GM12878 (cell line): ENCODE measurements around the gene RNASEL. TPM values are rescaled to one million over a fixed set of nuclear protein-coding genes. Genes with fewer than 3 reads are reported as not detected.

ENCODE experiments used
- ATAC-seq: fragments of 200-7000 bp; cut with Tn5 transposase; 3 replicates; pipeline ENCODE4 v1.9.1; 2020; ENCODE audit warnings: mild to moderate bottlenecking, moderate library complexity
- BruUV-seq: library from RNA; stranded (reverse); fragments of 400-500 nt; replicated peaks from 2 replicates; lab custom pipeline; 2021; lab: Mats Ljungman, UMichigan
- CTCF ChIA-PET: fragments of 300-600 bp; sonication (Branson Sonifier 250); formaldehyde crosslinking; extraction: SDS; loops from one replicate; lab custom pipeline; 2021; ENCODE audit warnings: inconsistent platforms; lab: Yijun Ruan, JAX
- POLR2A ChIA-PET: fragments of 350-600 bp; formaldehyde crosslinking; extraction: SDS; loops from one replicate; lab custom pipeline; 2021; ENCODE audit warnings: inconsistent platforms; lab: Charles Lee
- RAD21 ChIA-PET: fragments of 300-600 bp; sonication (Branson Sonifier 250); formaldehyde crosslinking; loops from one replicate; lab custom pipeline; 2023; ENCODE audit warnings: antibody characterized with exemption; ENCODE audit not compliant: unreplicated experiment; lab: Charles Lee
- SMC1A ChIA-PET: fragments of 300-600 bp; sonication (Branson Sonifier 250); formaldehyde crosslinking; loops from one replicate; lab custom pipeline; 2023; ENCODE audit not compliant: unreplicated experiment, uncharacterized antibody; lab: Charles Lee
- DNase-seq: peaks from one replicate; pipeline ENCODE4 v3.0.0-alpha.2; 2011; ENCODE audit warnings: low read depth, low spot score
- FAIRE-seq: peaks from 3 replicates; lab custom pipeline; 2011; peaks lifted over from hg19 to GRCh38; lab: Jason Lieb, UNC
- H2AFZ ChIP-seq: 2 replicates; pipeline ENCODE4 v1.6.0; 2011; ENCODE audit warnings: low read depth, low read length, control low read depth; ENCODE audit not compliant: control insufficient read depth
- H3K27ac ChIP-seq: 2 replicates; pipeline ENCODE4 v1.5.1; 2011; ENCODE audit warnings: control low read depth; ENCODE audit not compliant: control insufficient read depth, insufficient read depth
- H3K27me3 ChIP-seq, 2 experiments: replicated peaks in 1 of 2; 2 replicates each; pipeline versions ENCODE4 v1.6.0 to v1.6.1; 2011; ENCODE audit warnings: low read length in 1 of 2; ENCODE audit not compliant: control insufficient read depth in 2 of 2, insufficient read depth in 2 of 2
- H3K36me3 ChIP-seq, 2 experiments: 2 replicates each; pipeline ENCODE4 v1.5.1; 2011; ENCODE audit warnings: low read length in 1 of 2; ENCODE audit not compliant: control insufficient read depth in 2 of 2, insufficient read depth in 2 of 2
- H3K4me1 ChIP-seq: 2 replicates; pipeline ENCODE4 v1.6.1; 2011; ENCODE audit warnings: mild to moderate bottlenecking, low read length, moderate library complexity, mixed read lengths; ENCODE audit not compliant: control insufficient read depth, insufficient read depth
- H3K4me2 ChIP-seq: 2 replicates; pipeline ENCODE4 v1.6.0; 2011; ENCODE audit warnings: control low read depth; ENCODE audit not compliant: control insufficient read depth, insufficient read depth
- H3K4me3 ChIP-seq: fragments of 200-600 bp; sonication (generic); 2 replicates; pipeline ENCODE4 v1.5.1; 2016
- H3K79me2 ChIP-seq: 2 replicates; pipeline ENCODE4 v1.6.0; 2011; ENCODE audit warnings: low read length; ENCODE audit not compliant: control insufficient read depth, insufficient read depth
- H3K9ac ChIP-seq: 2 replicates; pipeline ENCODE4 v1.8.0; 2011; ENCODE audit warnings: low read length, control low read depth, mixed read lengths; ENCODE audit not compliant: control insufficient read depth, insufficient read depth
- H3K9me3 ChIP-seq: replicated peaks from 3 replicates; pipeline ENCODE4 v1.5.1; 2011; ENCODE audit warnings: mild to moderate bottlenecking, low read length; ENCODE audit not compliant: control insufficient read depth, insufficient read depth
- H4K20me1 ChIP-seq: 2 replicates; pipeline ENCODE4 v1.6.0; 2011; ENCODE audit not compliant: control insufficient read depth, insufficient read depth
- IKZF2 ChIP-seq, 2 experiments: fragments of 450-650 bp; IDR thresholded peaks; 2 replicates each; pipeline ENCODE4 v1.6.1; 2017; ENCODE audit warnings: mild to moderate bottlenecking in 2 of 2, moderate library complexity in 2 of 2
- NR2C1 ChIP-seq: fragments of 450-650 bp; IDR thresholded peaks from 2 replicates; pipeline ENCODE4 v1.6.1; 2017; ENCODE audit warnings: antibody characterized with exemption, mild to moderate bottlenecking, moderate library complexity
- RAD21 ChIP-seq: IDR thresholded peaks from 2 replicates; pipeline ENCODE4 v1.6.1; 2011; ENCODE audit warnings: mild to moderate bottlenecking, low read depth, low read length, moderate library complexity; ENCODE audit not compliant: insufficient read depth
- RCOR1 ChIP-seq: conservative IDR thresholded peaks from 2 replicates; pipeline ENCODE4 v1.6.1; 2012; ENCODE audit warnings: low read depth, low read length, improper control_type of control experiment
- RELA ChIP-seq: fragments of 450-650 bp; IDR thresholded peaks from 2 replicates; pipeline ENCODE4 v1.8.0; 2014; ENCODE audit warnings: borderline replicate concordance; ENCODE audit not compliant: partially characterized antibody
- SMC3 ChIP-seq: IDR thresholded peaks from 2 replicates; pipeline ENCODE4 v1.6.1; 2011; ENCODE audit warnings: low read length, improper control_type of control experiment, borderline replicate concordance
- ZNF217 ChIP-seq: fragments of 450-650 bp; IDR thresholded peaks from 2 replicates; pipeline ENCODE4 v1.6.1; 2017; ENCODE audit warnings: antibody characterized with exemption, mild to moderate bottlenecking
- ZNF384 ChIP-seq: IDR thresholded peaks from 2 replicates; pipeline ENCODE4 v1.6.1; 2012; ENCODE audit warnings: low read depth, mild to moderate bottlenecking, low read length, improper control_type of control experiment, borderline replicate concordance
- ZSCAN29 ChIP-seq: fragments of 450-650 bp; IDR thresholded peaks from 2 replicates; pipeline ENCODE4 v1.6.1; 2017; ENCODE audit warnings: mild to moderate bottlenecking, moderate library complexity
- WGBS: methylation state at CpG from one replicate; pipeline ENCODE4 v1.1.6; 2016; ENCODE audit warnings: low lambda C conversion rate; ENCODE audit not compliant: insufficient replicate concordance, insufficient coverage; ENCODE audit errors: missing lambda C conversion rate; 5-methylcytosine and 5-hydroxymethylcytosine counted together
- in situ Hi-C: fragments of 300-500 bp; cut with MboI; formaldehyde crosslinking; loops from 9 replicates; pipeline ENCODE4 v1.14.3; 2018; ENCODE audit warnings: mixed read lengths
- intact Hi-C: fragments of 100-400 bp; cut with micrococcal nuclease; formaldehyde crosslinking; loops from one replicate; pipeline ENCODE4 v1.14.2; 2022; ENCODE audit not compliant: unreplicated experiment
- polyA plus RNA-seq, 11 experiments: library from polyadenylated mRNA; depleted of rRNA in 4 of 11; unstranded in 6 of 11; stranded (reverse) in 5 of 11; fragments of >200 nt; fragmentation: Nextera tagmentation in 4 of 11; fragmentation: Illumina TruSeq in 1 of 11; extraction: Ambion mirVana in 4 of 11; extraction: Trizol in 1 of 11; gene quantifications; 1 replicate in 1 of 11; 2 replicates in 10 of 11; pipeline versions ENCODE4 v1.2.1 to v1.2.3, GENCODE V29; 2011 to 2016; ENCODE audit warnings: inconsistent platforms in 2 of 11, missing spikeins in 2 of 11, low read depth in 1 of 11
- total RNA-seq, 4 experiments: library from RNA; depleted of rRNA in 3 of 4; stranded (reverse); fragments of >200 nt in 3 of 4; fragmentation: Illumina TruSeq in 1 of 4; extraction: Trizol in 1 of 4; gene quantifications; 2 replicates each; pipeline versions ENCODE4 v1.2.1 to v1.2.3, GENCODE V29; 2013 to 2021
- TF ChIP-seq, protein P1 (sequence below): IDR thresholded peaks from 2 replicates; pipeline ENCODE4 v1.6.1; 2011; ENCODE audit warnings: low read depth, low read length, improper control_type of control experiment, borderline replicate concordance
- TF ChIP-seq, protein P2 (sequence below): fragments of 450-650 bp; IDR thresholded peaks from 2 replicates; pipeline ENCODE4 v1.6.1; 2017; ENCODE audit warnings: mild to moderate bottlenecking, moderate library complexity

Gene RNASEL
- total and polyA plus RNA-seq, 10 of the 15 experiments (the other 5 are each of a cell fraction or from before 2014, with no cell fraction given) = 3.0 to 10.8 (median 5.0) TPM

DNA sequence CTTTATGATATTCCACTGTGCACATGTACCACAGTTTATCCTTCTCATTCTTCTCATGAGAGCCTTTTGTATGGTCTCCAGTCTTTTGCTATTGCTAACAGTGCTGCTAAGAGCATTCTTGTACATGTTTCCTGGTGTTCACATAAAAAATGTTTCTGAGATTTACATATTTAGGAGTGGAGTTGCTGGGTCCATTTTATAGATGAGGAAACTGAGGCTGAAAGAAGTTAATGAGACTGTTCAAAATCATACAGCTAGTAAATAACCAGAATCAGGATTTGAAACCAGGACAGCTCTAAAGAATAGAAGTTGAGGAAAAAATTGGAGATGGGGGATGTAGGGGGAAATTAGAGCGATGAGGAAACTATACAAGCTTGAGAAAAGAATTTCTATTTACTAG is 42.9 kb upstream of the RNASEL start:
- WGBS = 100% methylated on average over 1 of the region's 1 CpG
- POLR2A ChIA-PET = interaction anchor here (0.6 to 2.2 kb wide), 9 partner anchors 8 to 45 kb away, joined by 3 to 13 read pairs (median 4); no protein-coding TSS in a partner anchor
- intact Hi-C loops (loop anchor here (5.0 kb wide), 1 partner anchor 45 kb away; no protein-coding TSS in a partner anchor), in situ Hi-C loops (no loop called here)
- Histone ChIP-seq H3K27ac (no peak overlapping the region; the same call in 1 of the 2 replicates), H3K4me1 (peaks cover 33% of the 10 kb centered on the region), H3K9ac (no peak overlapping the region), H3K4me2 (peak overlapping the region; percentile 38), H3K79me2 (no peaks in the 10 kb centered on the region), H4K20me1 (no peaks in the 10 kb centered on the region), H3K4me3 (no peak overlapping the region), H3K9me3 (no peaks in the 10 kb centered on the region), H3K36me3 (no peaks in the 10 kb centered on the region), H3K27me3 (no peaks in the 10 kb centered on the region), H2AFZ (no peak overlapping the region)
- RAD21 ChIA-PET = interaction anchor here (0.7 to 2.1 kb wide), 12 partner anchors 8 to 152 kb away, joined by 3 to 14 read pairs (median 4); partner anchors contain the start of gene RGS16
- FAIRE-seq = peak; percentile 64
- CTCF ChIA-PET = interaction anchor here (0.7 to 2.2 kb wide), 11 partner anchors 13 to 151 kb away, joined by 3 to 13 read pairs (median 5); no protein-coding TSS in a partner anchor
- no peak for TF ChIP-seq NR2C1
- peak; percentile 73 for TF ChIP-seq ZNF217
- ATAC-seq = no peak
- SMC1A ChIA-PET = interaction anchor here (0.6 to 14.8 kb wide), 11 partner anchors 8 to 150 kb away, joined by 3 to 238 read pairs (median 5); partner anchors contain the start of gene RGS16
- DNase-seq = no peak
- no TSS peak for BruUV-seq

DNA sequence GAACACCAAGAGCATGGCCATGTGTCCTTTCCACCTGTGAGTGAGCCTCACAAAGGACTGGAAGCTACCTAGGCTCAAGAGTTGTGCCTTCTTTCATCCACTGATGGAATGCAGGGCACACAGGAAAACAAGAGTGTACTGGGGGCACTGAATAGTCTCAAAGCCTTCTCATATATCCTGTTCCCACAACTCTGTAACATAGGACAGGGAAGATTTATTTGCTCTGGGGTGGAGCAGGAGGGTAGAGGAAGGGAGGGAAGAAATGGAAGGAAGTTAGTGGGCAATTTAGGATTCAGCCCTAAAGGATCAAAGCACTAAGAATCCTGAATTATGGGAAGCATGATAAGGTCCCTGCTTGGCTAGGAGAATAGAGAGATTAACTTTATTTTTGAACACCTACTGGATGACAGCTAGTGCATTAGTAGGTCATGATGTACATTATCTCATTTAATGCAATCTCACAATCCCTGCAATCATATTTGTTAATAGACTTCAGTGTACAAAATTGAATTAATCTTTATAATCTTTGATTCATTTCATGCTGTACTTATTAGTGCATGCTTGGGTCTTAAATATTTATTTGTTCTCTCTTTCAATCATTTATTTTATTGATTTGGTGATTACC is 42.1 kb upstream of the RNASEL start:
- Histone ChIP-seq H2AFZ (no peak overlapping the region), H3K9ac (no peak overlapping the region), H3K27me3 (no peaks in the 10 kb centered on the region), H3K27ac (no peak overlapping the region), H3K4me2 (no peak overlapping the region), H3K4me3 (no peak overlapping the region), H4K20me1 (no peaks in the 10 kb centered on the region), H3K4me1 (peaks cover 38% of the 10 kb centered on the region), H3K36me3 (no peaks in the 10 kb centered on the region), H3K9me3 (no peaks in the 10 kb centered on the region), H3K79me2 (no peaks in the 10 kb centered on the region)
- ChIA-PET CTCF (interaction anchor here (1.1 to 2.8 kb wide), 4 partner anchors 12 to 153 kb away, joined by 4 to 14 read pairs (median 9); no protein-coding TSS in a partner anchor), POLR2A (interaction anchor here (1.4 to 2.2 kb wide), 3 partner anchors 10 to 22 kb away, joined by 4 to 6 read pairs (median 5); no protein-coding TSS in a partner anchor), SMC1A (interaction anchor here (0.6 to 14.8 kb wide), 8 partner anchors 7 to 151 kb away, joined by 3 to 238 read pairs (median 15); partner anchors contain the start of gene RGS16), RAD21 (interaction anchor here (1.2 to 3.2 kb wide), 3 partner anchors 19 to 152 kb away, joined by 3 to 31 read pairs (median 5); partner anchors contain the start of gene RGS16)
- ATAC-seq (no peak), FAIRE-seq (no peak), DNase-seq (no peak)
- no TSS peak for BruUV-seq
- in situ Hi-C loops = no loop called here
- intact Hi-C loops = loop anchor here (5.0 kb wide), 1 partner anchor 46 kb away; no protein-coding TSS in a partner anchor
- TF ChIP-seq IKZF2 (IDR thresholded peaks at IDR 0.05) (no peak), ZSCAN29 (no peak), RAD21 (no peak), SMC3 (no peak), RCOR1 (no peak), RELA (no peak), ZNF384 (no peak)
- TF ChIP-seq, protein P1, sequence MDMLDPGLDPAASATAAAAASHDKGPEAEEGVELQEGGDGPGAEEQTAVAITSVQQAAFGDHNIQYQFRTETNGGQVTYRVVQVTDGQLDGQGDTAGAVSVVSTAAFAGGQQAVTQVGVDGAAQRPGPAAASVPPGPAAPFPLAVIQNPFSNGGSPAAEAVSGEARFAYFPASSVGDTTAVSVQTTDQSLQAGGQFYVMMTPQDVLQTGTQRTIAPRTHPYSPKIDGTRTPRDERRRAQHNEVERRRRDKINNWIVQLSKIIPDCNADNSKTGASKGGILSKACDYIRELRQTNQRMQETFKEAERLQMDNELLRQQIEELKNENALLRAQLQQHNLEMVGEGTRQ = no peak
- TF ChIP-seq, protein P2, sequence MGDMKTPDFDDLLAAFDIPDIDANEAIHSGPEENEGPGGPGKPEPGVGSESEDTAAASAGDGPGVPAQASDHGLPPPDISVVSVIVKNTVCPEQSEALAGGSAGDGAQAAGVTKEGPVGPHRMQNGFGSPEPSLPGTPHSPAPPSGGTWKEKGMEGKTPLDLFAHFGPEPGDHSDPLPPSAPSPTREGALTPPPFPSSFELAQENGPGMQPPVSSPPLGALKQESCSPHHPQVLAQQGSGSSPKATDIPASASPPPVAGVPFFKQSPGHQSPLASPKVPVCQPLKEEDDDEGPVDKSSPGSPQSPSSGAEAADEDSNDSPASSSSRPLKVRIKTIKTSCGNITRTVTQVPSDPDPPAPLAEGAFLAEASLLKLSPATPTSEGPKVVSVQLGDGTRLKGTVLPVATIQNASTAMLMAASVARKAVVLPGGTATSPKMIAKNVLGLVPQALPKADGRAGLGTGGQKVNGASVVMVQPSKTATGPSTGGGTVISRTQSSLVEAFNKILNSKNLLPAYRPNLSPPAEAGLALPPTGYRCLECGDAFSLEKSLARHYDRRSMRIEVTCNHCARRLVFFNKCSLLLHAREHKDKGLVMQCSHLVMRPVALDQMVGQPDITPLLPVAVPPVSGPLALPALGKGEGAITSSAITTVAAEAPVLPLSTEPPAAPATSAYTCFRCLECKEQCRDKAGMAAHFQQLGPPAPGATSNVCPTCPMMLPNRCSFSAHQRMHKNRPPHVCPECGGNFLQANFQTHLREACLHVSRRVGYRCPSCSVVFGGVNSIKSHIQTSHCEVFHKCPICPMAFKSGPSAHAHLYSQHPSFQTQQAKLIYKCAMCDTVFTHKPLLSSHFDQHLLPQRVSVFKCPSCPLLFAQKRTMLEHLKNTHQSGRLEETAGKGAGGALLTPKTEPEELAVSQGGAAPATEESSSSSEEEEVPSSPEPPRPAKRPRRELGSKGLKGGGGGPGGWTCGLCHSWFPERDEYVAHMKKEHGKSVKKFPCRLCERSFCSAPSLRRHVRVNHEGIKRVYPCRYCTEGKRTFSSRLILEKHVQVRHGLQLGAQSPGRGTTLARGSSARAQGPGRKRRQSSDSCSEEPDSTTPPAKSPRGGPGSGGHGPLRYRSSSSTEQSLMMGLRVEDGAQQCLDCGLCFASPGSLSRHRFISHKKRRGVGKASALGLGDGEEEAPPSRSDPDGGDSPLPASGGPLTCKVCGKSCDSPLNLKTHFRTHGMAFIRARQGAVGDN = no peak
